ENCODE data around the gene RASA3. TPM values are rescaled to one million over a fixed set of nuclear protein-coding genes. Genes with fewer than 3 reads are reported as not detected.

Gene RASA3
- total RNA-seq, 4 donors from 2014 or later, result 25.0 to 43.1 (median 30.2) TPM

- Histone ChIP-seq H3K36me3 (no peaks in the 10 kb centered on the region), H3K27me3 (no peaks in the 10 kb centered on the region), H3K4me1 (peaks cover 0 to 72% (median 30%) of the 10 kb centered on the region in 3 donors), H3K4me3 (no peak overlapping the region), H3K9me3 (no peaks in the 10 kb centered on the region), H3K27ac (peak overlapping the region in 3 of 4 donors; percentile 44 to 72 (median 72))
- TF ChIP-seq, protein P1, sequence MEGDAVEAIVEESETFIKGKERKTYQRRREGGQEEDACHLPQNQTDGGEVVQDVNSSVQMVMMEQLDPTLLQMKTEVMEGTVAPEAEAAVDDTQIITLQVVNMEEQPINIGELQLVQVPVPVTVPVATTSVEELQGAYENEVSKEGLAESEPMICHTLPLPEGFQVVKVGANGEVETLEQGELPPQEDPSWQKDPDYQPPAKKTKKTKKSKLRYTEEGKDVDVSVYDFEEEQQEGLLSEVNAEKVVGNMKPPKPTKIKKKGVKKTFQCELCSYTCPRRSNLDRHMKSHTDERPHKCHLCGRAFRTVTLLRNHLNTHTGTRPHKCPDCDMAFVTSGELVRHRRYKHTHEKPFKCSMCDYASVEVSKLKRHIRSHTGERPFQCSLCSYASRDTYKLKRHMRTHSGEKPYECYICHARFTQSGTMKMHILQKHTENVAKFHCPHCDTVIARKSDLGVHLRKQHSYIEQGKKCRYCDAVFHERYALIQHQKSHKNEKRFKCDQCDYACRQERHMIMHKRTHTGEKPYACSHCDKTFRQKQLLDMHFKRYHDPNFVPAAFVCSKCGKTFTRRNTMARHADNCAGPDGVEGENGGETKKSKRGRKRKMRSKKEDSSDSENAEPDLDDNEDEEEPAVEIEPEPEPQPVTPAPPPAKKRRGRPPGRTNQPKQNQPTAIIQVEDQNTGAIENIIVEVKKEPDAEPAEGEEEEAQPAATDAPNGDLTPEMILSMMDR (IDR thresholded peaks at IDR 0.05), result no peak
- peak; percentile 39 for TF ChIP-seq POLR2AphosphoS5 (IDR thresholded peaks at IDR 0.05)
- peak; percentile 46 for ATAC-seq
- 28 to 29% methylated on average over 5 to 7 of the region's 26 CpGs for WGBS, 2 donors (ENCODE audit: low coverage in 1 of 2)
Observed at GRCh38 chr13:114032126-114032799, 100.2 kb downstream of the RASA3 start.

- peak; percentile 27 for ATAC-seq
Observed at GRCh38 chr13:114031631-114032030, 100.8 kb downstream of the RASA3 start.

GRCh38 chr13:114030666-114031610 lies 101.5 kb downstream of the RASA3 start:
- no peak for ATAC-seq
- TF ChIP-seq, protein P1 (IDR thresholded peaks at IDR 0.05), result no peak
- TF ChIP-seq POLR2AphosphoS5 (IDR thresholded peaks at IDR 0.05) (no peak), EP300 (IDR thresholded peaks at IDR 0.05) (no peak), POLR2A (IDR thresholded peaks at IDR 0.05) (no peak)
- peaks cover 0 to 4% of the 10 kb centered on the region in 2 donors for H3K36me3 ChIP-seq
- WGBS, 2 donors (ENCODE audit: low coverage in 1 of 2), result 80 to 100% methylated on average over 5 of the region's 28 CpGs
- no peak overlapping the region for H3K4me3 ChIP-seq
- H3K9me3 ChIP-seq, result no peaks in the 10 kb centered on the region
- no peaks in the 10 kb centered on the region for H3K27me3 ChIP-seq
- H3K4me1 ChIP-seq, result peaks cover 0 to 73% (median 39%) of the 10 kb centered on the region in 3 donors
- peak overlapping the region in 1 of 4 donors; percentile 72 for H3K27ac ChIP-seq

More at GRCh38 chr13:114031631-114032030, 100.8 kb downstream of the RASA3 start:
- TF ChIP-seq, protein P1 (IDR thresholded peaks at IDR 0.05), result no peak
- no peak for TF ChIP-seq EP300 (IDR thresholded peaks at IDR 0.05)
- TF ChIP-seq POLR2AphosphoS5 (IDR thresholded peaks at IDR 0.05), result no peak
- 28 to 53% methylated on average over 3 of the region's 14 CpGs for WGBS, 2 donors (ENCODE audit: low coverage in 1 of 2)
- no peaks in the 10 kb centered on the region for H3K9me3 ChIP-seq
- no peak overlapping the region for H3K4me3 ChIP-seq
- H3K36me3 ChIP-seq, result peaks cover 0 to 4% of the 10 kb centered on the region in 2 donors
- H3K4me1 ChIP-seq, result peaks cover 0 to 73% (median 32%) of the 10 kb centered on the region in 3 donors
- no peaks in the 10 kb centered on the region for H3K27me3 ChIP-seq
- peak overlapping the region in 3 of 4 donors; percentile 44 to 72 (median 72) for H3K27ac ChIP-seq

GRCh38 chr13:114029866-114030625 lies 102.4 kb downstream of the RASA3 start:
- ATAC-seq, result no peak
- Histone ChIP-seq H3K27me3 (no peaks in the 10 kb centered on the region), H3K4me1 (peaks cover 0 to 73% (median 45%) of the 10 kb centered on the region in 3 donors), H3K27ac (peak overlapping the region in 1 of 4 donors; percentile 32), H3K36me3 (peaks cover 0 to 10% of the 10 kb centered on the region in 2 donors), H3K4me3 (no peak overlapping the region), H3K9me3 (no peaks in the 10 kb centered on the region)
- WGBS, 2 donors (ENCODE audit: low coverage in 1 of 2), result no CpG with 5 or more reads among the region's 23 CpGs
- TF ChIP-seq POLR2AphosphoS5 (IDR thresholded peaks at IDR 0.05), result no peak

DNA sequence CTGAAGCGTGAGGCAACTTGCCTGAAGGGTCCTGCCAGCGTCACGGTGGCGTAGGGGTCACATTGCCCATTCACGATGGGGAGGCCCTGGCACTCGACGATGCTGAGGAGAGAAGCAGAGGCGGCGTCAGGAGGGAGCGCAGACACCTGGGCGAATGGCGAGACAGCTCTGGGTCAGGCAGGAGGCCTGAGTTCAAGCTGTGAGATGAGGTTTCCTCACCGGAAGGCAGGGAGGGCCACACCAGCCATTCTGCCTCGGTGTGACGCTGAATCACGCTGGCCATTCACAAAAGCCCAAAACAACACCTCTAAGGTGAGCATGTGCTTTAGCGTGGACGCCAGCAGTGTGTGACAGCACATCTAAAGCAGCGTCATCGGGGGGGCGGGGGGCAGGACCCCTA lies 104.6 kb downstream of the RASA3 start:
- no peak overlapping the region for H3K4me3 ChIP-seq
- no peaks in the 10 kb centered on the region for H3K9me3 ChIP-seq
- peak overlapping the region in 2 of 4 donors; percentile 81 to 82 for H3K27ac ChIP-seq
- no peaks in the 10 kb centered on the region for H3K27me3 ChIP-seq
- H3K36me3 ChIP-seq, result peaks cover 0 to 31% of the 10 kb centered on the region in 2 donors
- TF ChIP-seq, protein P1 (IDR thresholded peaks at IDR 0.05), result no peak
- no peak for TF ChIP-seq EP300 (IDR thresholded peaks at IDR 0.05)
- no peak for TF ChIP-seq POLR2AphosphoS5 (IDR thresholded peaks at IDR 0.05)
- no peak for TF ChIP-seq POLR2A (IDR thresholded peaks at IDR 0.05)
- H3K4me1 ChIP-seq, result peaks cover 0 to 61% (median 40%) of the 10 kb centered on the region in 3 donors
- no peak for ATAC-seq
- WGBS, 2 donors (ENCODE audit: low coverage in 1 of 2), result 86% methylated on average over 4 of the region's 21 CpGs; no CpG with 5 or more reads in 1 of the 2 donors

Data from gastroesophageal sphincter (tissue), 4 donors.